Activated T-cell treated with anti-CD3 and anti-CD28 coated beads, Interleukin-2, amount 50 U/mL, for 72 hours (primary cell): ENCODE results near the gene DUSP9. TPM values are rescaled to one million over a fixed set of nuclear protein-coding genes. Genes with fewer than 3 reads are reported as not detected.
"Not testable (repeated sequence)": the region's sequence is repeated elsewhere in the genome, so short reads cannot be mapped to it uniquely, and the experiment has no call there.

ENCODE experiments used
- ATAC-seq, 2 donors: fragments of 150-1000 bp; cut with Tn5 transposase; replicated peaks in 1 of 2; 2 replicates each; pipeline ENCODE4 v1.10.0; 2021; ENCODE audit warnings: moderate library complexity in 2 of 2, mild to moderate bottlenecking in 1 of 2
- DNase-seq, 2 donors: peaks; one replicate each; pipeline ENCODE4 v3.0.0; 2021 to 2022; ENCODE audit warnings: mixed read lengths in 1 of 2
- H3K27ac Mint-ChIP-seq: one replicate; pipeline ENCODE4 v1.8.0; 2022; ENCODE audit warnings: mild to moderate bottlenecking, moderate library complexity, mixed read lengths
- H3K27me3 Mint-ChIP-seq: one replicate; pipeline ENCODE4 v1.8.0; 2022; ENCODE audit warnings: low read depth, mixed read lengths
- H3K36me3 Mint-ChIP-seq, 2 donors: one replicate each; pipeline ENCODE4 v1.8.0; 2022; ENCODE audit warnings: mixed read lengths in 2 of 2, mild to moderate bottlenecking in 1 of 2; ENCODE audit not compliant: insufficient read depth in 2 of 2
- H3K4me1 Mint-ChIP-seq: one replicate; pipeline ENCODE4 v1.8.0; 2022; ENCODE audit warnings: low read depth, mixed read lengths
- H3K4me3 Mint-ChIP-seq, 2 donors: one replicate each; pipeline ENCODE4 v1.8.0; 2022; ENCODE audit warnings: mild to moderate bottlenecking in 2 of 2, mixed read lengths in 2 of 2, moderate library complexity in 2 of 2
- H3K9me3 Mint-ChIP-seq, 2 donors: one replicate each; pipeline ENCODE4 v1.8.0; 2022; ENCODE audit warnings: mixed read lengths in 2 of 2
- total RNA-seq, 2 donors: library from RNA; stranded (reverse); gene quantifications; one replicate each; pipeline ENCODE4 v1.2.3, GENCODE V29; 2022

Gene DUSP9
- total RNA-seq, 2 donors from 2014 or later = not detected

DNA sequence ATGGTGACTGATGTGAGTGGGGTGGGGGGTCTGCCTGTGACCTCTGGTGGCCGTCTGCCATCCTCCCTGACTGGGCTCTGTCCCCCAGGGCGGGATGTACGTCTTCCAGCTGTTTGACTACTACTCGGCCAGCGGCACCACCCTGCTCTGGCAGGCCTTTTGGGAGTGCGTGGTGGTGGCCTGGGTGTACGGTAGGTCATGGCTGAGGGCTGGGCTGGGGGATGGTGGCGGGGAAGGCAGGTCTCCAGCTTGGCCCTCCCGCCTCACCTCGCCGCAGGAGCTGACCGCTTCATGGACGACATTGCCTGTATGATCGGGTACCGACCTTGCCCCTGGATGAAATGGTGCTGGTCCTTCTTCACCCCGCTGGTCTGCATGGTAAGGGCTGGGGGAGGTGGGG lies 47.3 kb downstream of the DUSP9 start:
- ATAC-seq, H3K4me1 Mint-ChIP-seq, DNase-seq, H3K4me3 Mint-ChIP-seq, H3K36me3 Mint-ChIP-seq, H3K9me3 Mint-ChIP-seq, H3K27ac Mint-ChIP-seq: not testable (repeated sequence)
- H3K27me3 Mint-ChIP-seq = peaks cover 18% of the 10 kb centered on the region

DNA sequence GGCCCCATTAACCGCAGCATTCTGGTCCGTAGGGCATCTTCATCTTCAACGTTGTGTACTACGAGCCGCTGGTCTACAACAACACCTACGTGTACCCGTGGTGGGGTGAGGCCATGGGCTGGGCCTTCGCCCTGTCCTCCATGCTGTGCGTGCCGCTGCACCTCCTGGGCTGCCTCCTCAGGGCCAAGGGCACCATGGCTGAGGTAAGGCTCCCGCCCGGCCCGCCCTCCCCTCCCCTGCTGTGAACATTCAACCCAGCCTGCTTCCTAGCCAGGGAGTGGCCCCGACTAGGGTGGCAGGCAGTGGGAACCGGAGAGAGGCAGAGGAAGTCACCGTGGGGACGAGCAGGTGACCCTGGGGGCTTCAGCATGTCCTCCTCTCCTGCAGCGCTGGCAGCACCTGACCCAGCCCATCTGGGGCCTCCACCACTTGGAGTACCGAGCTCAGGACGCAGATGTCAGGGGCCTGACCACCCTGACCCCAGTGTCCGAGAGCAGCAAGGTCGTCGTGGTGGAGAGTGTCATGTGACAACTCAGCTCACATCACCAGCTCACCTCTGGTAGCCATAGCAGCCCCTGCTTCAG lies 47.8 kb downstream of the DUSP9 start:
- H3K36me3 Mint-ChIP-seq = peaks cover 0 to 2% of the 10 kb centered on the region in 2 donors
- DNase-seq (no peak), ATAC-seq (no peak)
- no peak overlapping the region for H3K27ac Mint-ChIP-seq
- peaks cover 15% of the 10 kb centered on the region for H3K27me3 Mint-ChIP-seq
- no peaks in the 10 kb centered on the region for H3K4me1 Mint-ChIP-seq
- H3K9me3 Mint-ChIP-seq = no peaks in the 10 kb centered on the region
- H3K4me3 Mint-ChIP-seq = no peak overlapping the region

GRCh38 chrX:153696100-153696499 lies 49.1 kb downstream of the DUSP9 start:
- H3K27ac Mint-ChIP-seq = no peak overlapping the region
- DNase-seq (no peak), ATAC-seq (no peak)
- H3K36me3 Mint-ChIP-seq = peaks cover 0 to 3% of the 10 kb centered on the region in 2 donors
- no peak overlapping the region for H3K4me3 Mint-ChIP-seq
- H3K9me3 Mint-ChIP-seq = no peaks in the 10 kb centered on the region
- H3K27me3 Mint-ChIP-seq = peaks cover 7% of the 10 kb centered on the region
- H3K4me1 Mint-ChIP-seq = no peaks in the 10 kb centered on the region

DNA sequence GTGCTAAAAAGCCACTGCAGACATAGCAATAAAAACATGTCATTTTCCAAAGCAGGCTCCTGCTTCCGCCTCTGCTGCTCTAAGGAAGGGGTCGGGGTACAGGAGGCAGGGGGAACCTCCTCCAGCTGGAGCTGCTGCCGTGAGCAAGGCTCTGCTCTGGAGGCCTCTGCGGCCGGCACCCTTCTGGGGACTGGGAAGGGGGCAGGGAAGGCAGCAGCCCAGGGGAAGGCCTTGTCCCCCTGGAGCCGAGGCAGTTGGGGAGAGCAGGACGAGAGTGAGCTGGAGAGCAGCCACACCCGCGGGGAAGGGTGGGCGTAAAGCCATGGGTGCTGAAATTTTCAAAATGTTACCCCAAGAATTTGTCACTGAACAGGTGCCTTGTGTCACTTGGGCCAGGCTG lies 49.5 kb downstream of the DUSP9 start:
- not testable (repeated sequence) for H3K4me3 Mint-ChIP-seq, H3K27me3 Mint-ChIP-seq, H3K4me1 Mint-ChIP-seq, ATAC-seq, DNase-seq, H3K27ac Mint-ChIP-seq, H3K9me3 Mint-ChIP-seq, H3K36me3 Mint-ChIP-seq

- H3K27me3 Mint-ChIP-seq, H3K27ac Mint-ChIP-seq, H3K4me3 Mint-ChIP-seq, H3K9me3 Mint-ChIP-seq, H3K36me3 Mint-ChIP-seq, H3K4me1 Mint-ChIP-seq, ATAC-seq, DNase-seq: not testable (repeated sequence)
Measured at GRCh38 chrX:153696986-153697722, 50.2 kb downstream of the DUSP9 start.

DNA sequence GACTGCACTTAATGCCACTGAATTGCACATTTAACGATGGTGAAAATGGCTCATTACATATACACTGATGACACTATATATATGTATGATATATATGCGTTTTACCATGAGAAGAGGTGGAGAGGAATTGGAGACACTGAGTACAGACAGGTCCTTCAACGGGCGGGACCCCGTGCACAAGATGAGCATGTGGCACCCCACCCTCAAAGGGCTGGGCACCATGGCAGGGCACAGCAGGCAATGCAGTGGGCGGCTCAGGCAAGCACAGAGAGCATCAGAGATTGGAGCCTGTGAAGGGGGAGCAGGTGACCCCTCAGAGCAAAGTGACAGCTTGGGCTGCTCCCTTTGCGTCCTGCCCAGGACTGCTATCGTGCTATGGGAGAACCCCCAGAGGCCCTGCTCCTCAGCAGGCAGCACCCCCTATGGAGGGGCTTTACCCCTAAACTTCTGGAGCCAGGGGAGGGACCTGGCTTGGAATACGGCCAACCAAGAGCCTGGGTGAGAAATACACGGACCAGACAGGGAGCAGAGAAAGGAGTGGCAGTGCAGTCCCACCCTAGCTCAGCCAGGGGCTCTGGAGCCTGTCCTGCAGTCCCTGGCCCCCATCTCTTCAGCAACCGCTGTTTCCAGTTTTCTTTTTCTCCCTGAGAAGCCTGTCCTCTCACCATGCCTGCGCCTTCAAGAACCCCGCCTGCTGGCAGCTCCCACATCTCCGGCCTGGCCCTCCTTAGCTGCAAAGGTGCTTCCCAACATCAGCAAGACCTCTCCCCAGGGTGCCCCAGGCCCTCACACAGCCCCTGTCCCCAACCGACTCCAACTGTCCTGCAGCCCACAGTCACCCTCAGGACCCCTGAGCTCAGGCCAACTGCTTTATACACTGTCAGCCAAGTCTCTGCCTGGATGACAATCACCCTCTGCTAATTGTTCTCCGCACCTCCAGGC lies 51.2 kb downstream of the DUSP9 start:
- Mint-ChIP-seq H3K27me3 (peaks cover 7% of the 10 kb centered on the region), H3K27ac (no peak overlapping the region), H3K4me1 (no peaks in the 10 kb centered on the region), H3K9me3 (no peaks in the 10 kb centered on the region), H3K4me3 (no peak overlapping the region), H3K36me3 (peaks cover 0 to 3% of the 10 kb centered on the region in 2 donors)
- ATAC-seq (no peak), DNase-seq (no peak)

DNA sequence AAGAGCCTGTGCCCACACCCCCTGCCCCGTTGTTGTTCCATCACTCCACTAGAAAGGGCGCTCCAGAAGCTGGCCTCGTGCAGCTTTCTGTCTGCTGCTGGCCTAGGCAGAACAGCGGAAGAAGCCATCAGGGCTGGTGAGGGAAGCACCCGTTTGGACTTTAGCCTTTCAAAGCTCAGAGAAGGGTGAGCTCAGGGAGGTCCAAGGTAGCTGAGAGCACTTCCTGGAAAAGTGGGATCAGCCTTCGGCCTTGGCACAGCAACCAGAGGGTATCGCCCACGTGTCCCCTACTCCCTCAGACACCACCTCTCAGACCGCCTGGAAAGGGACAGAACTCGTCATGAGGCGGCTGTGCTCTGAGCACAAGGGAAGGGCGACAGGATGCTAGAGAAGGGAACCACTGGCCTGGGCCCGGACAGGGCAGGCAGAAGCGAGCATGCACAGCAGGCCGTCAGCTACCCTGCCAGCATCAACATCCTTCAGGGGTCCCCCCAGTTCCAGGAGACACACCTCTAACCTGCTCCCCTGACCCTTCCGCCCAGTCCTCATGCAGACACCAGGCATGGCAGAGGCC lies 52.3 kb downstream of the DUSP9 start:
- not testable (repeated sequence) for H3K36me3 Mint-ChIP-seq, H3K4me1 Mint-ChIP-seq, H3K27ac Mint-ChIP-seq, DNase-seq, H3K4me3 Mint-ChIP-seq, H3K9me3 Mint-ChIP-seq, ATAC-seq, H3K27me3 Mint-ChIP-seq

GRCh38 chrX:153699784-153700371 lies 52.9 kb downstream of the DUSP9 start:
- not testable (repeated sequence) for H3K27me3 Mint-ChIP-seq, H3K4me1 Mint-ChIP-seq, H3K36me3 Mint-ChIP-seq, DNase-seq, H3K4me3 Mint-ChIP-seq, H3K9me3 Mint-ChIP-seq, ATAC-seq, H3K27ac Mint-ChIP-seq

- peaks cover 0 to 3% of the 10 kb centered on the region in 2 donors for H3K36me3 Mint-ChIP-seq
- no peak overlapping the region for H3K27ac Mint-ChIP-seq
- no peaks in the 10 kb centered on the region for H3K4me1 Mint-ChIP-seq
- H3K4me3 Mint-ChIP-seq = no peak overlapping the region
- ATAC-seq (no peak), DNase-seq (no peak)
- peaks cover 7% of the 10 kb centered on the region for H3K27me3 Mint-ChIP-seq
- no peaks in the 10 kb centered on the region for H3K9me3 Mint-ChIP-seq
Measured at GRCh38 chrX:153700376-153700945, 53.5 kb downstream of the DUSP9 start.

Other genes starting within 250 kb of the DUSP9 start
- gene PNMA6E, start 245.9 kb upstream of the DUSP9 start, total RNA-seq = not detected
- gene ZFP92, start 235.7 kb upstream of the DUSP9 start, total RNA-seq = 1 to 10 TPM; 2.2 to 2.4 TPM
- 1 to 10 TPM; 2.7 to 2.8 TPM for gene TREX2, start 201.1 kb upstream of the DUSP9 start, total RNA-seq
- 10 to 100 TPM; 27.7 to 40.0 TPM for gene HAUS7, start 176.6 kb upstream of the DUSP9 start, total RNA-seq
- gene BGN, start 152.2 kb upstream of the DUSP9 start, total RNA-seq = not detected
- gene ATP2B3, start 129.6 kb upstream of the DUSP9 start, total RNA-seq = not detected
- 10 to 100 TPM; 16.8 to 20.3 TPM for gene CCNQ, start 48.1 kb upstream of the DUSP9 start, total RNA-seq
- 1 to 10 TPM in 1 of 2 donors, under 1 TPM in 1; 0.50 to 1.2 TPM for gene PNCK, start 26.6 kb downstream of the DUSP9 start, total RNA-seq
- 1 to 10 TPM; 1.8 to 2.2 TPM for gene SLC6A8, start 40.7 kb downstream of the DUSP9 start, total RNA-seq
- 10 to 100 TPM; 91.5 to 94.1 TPM for gene BCAP31, start 77.2 kb downstream of the DUSP9 start, total RNA-seq
- 1 to 10 TPM; 8.0 to 8.3 TPM for gene ABCD1, start 77.7 kb downstream of the DUSP9 start, total RNA-seq
- gene PLXNB3, start 117.0 kb downstream of the DUSP9 start, total RNA-seq = 1 to 10 TPM in 1 of 2 donors, under 1 TPM in 1; 0.77 to 1.7 TPM
- not detected for gene SRPK3, start 133.8 kb downstream of the DUSP9 start, total RNA-seq
- 10 to 100 TPM; 34.0 to 41.0 TPM for gene IDH3G, start 147.2 kb downstream of the DUSP9 start, total RNA-seq
- 100 to 1,000 TPM; 150 to 192 TPM for gene SSR4, start 147.5 kb downstream of the DUSP9 start, total RNA-seq
- 1 to 10 TPM in 1 of 2 donors, under 1 TPM in 1; 0.82 to 5.0 TPM for gene PDZD4, start 183.3 kb downstream of the DUSP9 start, total RNA-seq
- 1 to 10 TPM; 1.8 to 2.1 TPM for gene L1CAM, start 239.0 kb downstream of the DUSP9 start, total RNA-seq